Neuronal stem cell (in vitro differentiated cells): ENCODE results near the gene IFT88.

ENCODE experiments used
- DNase-seq: peaks from one replicate; pipeline ENCODE4 v3.0.0-alpha.2; 2013; ENCODE audit warnings: low spot score
- H2AFZ ChIP-seq: one replicate; pipeline ENCODE4 v1.6.1; 2013; ENCODE audit warnings: mild to moderate bottlenecking, low read length, inconsistent platforms
- H2AK5ac ChIP-seq: 2 replicates; pipeline ENCODE4 v1.6.1; 2013; ENCODE audit warnings: low read depth, mild to moderate bottlenecking, inconsistent platforms, low read length, moderate library complexity, mixed read lengths
- H2BK120ac ChIP-seq: 2 replicates; pipeline ENCODE4 v1.6.1; 2013; ENCODE audit warnings: low read depth, mild to moderate bottlenecking, inconsistent platforms, low read length, moderate library complexity, mixed read lengths
- H2BK12ac ChIP-seq: one replicate; pipeline ENCODE4 v1.6.1; 2013; ENCODE audit warnings: low read length, inconsistent platforms
- H2BK15ac ChIP-seq: 2 replicates; pipeline ENCODE4 v1.6.1; 2013; ENCODE audit warnings: mild to moderate bottlenecking, low read length, inconsistent platforms, mixed read lengths
- H2BK5ac ChIP-seq: one replicate; pipeline ENCODE4 v1.6.1; 2013; ENCODE audit warnings: inconsistent platforms, mild to moderate bottlenecking, low read length, moderate library complexity
- H3K14ac ChIP-seq: one replicate; pipeline ENCODE4 v1.6.1; 2013; ENCODE audit warnings: low read length, inconsistent platforms
- H3K18ac ChIP-seq: 2 replicates; pipeline ENCODE4 v1.6.1; 2013; ENCODE audit warnings: low read length, inconsistent platforms
- H3K23ac ChIP-seq: 2 replicates; pipeline ENCODE4 v1.6.1; 2013; ENCODE audit warnings: low read depth, mild to moderate bottlenecking, mixed read lengths, low read length, inconsistent platforms; ENCODE audit not compliant: poor library complexity
- H3K27ac ChIP-seq: replicated peaks from 3 replicates; pipeline ENCODE4 v1.5.1; 2013; ENCODE audit warnings: low read length, inconsistent platforms
- H3K27me3 ChIP-seq, 3 experiments: 2 replicates each; pipeline ENCODE4 v1.6.1; 2013; ENCODE audit warnings: low read length in 3 of 3, mild to moderate bottlenecking in 2 of 3, inconsistent platforms in 1 of 3, low read depth in 1 of 3, mixed read lengths in 1 of 3, moderate library complexity in 1 of 3; ENCODE audit not compliant: control insufficient read depth in 3 of 3, insufficient read depth in 3 of 3
- H3K36me3 ChIP-seq, 2 donors: replicated peaks in 1 of 2; 2 replicates each; pipeline ENCODE4 v1.6.1; 2013; ENCODE audit warnings: low read length in 2 of 2; ENCODE audit not compliant: control insufficient read depth in 2 of 2, insufficient read depth in 2 of 2
- H3K4ac ChIP-seq: 2 replicates; pipeline ENCODE4 v1.6.1; 2013; ENCODE audit warnings: inconsistent platforms, mild to moderate bottlenecking, low read length, moderate library complexity
- H3K4me1 ChIP-seq, 2 donors: 1 replicate in 1 of 2; 2 replicates in 1 of 2; pipeline ENCODE4 v1.6.1; 2013; ENCODE audit warnings: low read length in 2 of 2, low read depth in 1 of 2; ENCODE audit not compliant: control insufficient read depth in 2 of 2, insufficient read depth in 1 of 2
- H3K4me2 ChIP-seq: one replicate; pipeline ENCODE4 v1.6.1; 2013; ENCODE audit warnings: mild to moderate bottlenecking, low read length, inconsistent platforms; ENCODE audit not compliant: insufficient read depth, poor library complexity, severe bottlenecking
- H3K4me3 ChIP-seq, 2 donors: 2 replicates each; pipeline ENCODE4 v1.5.1; 2013; ENCODE audit warnings: low read length in 2 of 2, mild to moderate bottlenecking in 2 of 2, inconsistent platforms in 1 of 2, moderate library complexity in 1 of 2
- H3K79me1 ChIP-seq: one replicate; pipeline ENCODE4 v1.6.1; 2013; ENCODE audit warnings: low read depth, mild to moderate bottlenecking, inconsistent platforms, low read length, moderate library complexity
- H3K9ac ChIP-seq: one replicate; pipeline ENCODE4 v1.6.1; 2013; ENCODE audit warnings: mild to moderate bottlenecking, low read depth, low read length, inconsistent platforms; ENCODE audit not compliant: poor library complexity
- H3K9me3 ChIP-seq, 2 donors: replicated peaks in 1 of 2; 2 replicates each; pipeline versions ENCODE3 to v1.6.1; 2013; ENCODE audit warnings: low read length in 2 of 2, mild to moderate bottlenecking in 2 of 2, inconsistent platforms in 1 of 2, low read depth in 1 of 2, mixed read lengths in 1 of 2, moderate library complexity in 1 of 2; ENCODE audit not compliant: control insufficient read depth in 2 of 2, insufficient read depth in 1 of 2
- H4K8ac ChIP-seq: one replicate; pipeline ENCODE4 v1.6.1; 2013; ENCODE audit warnings: low read depth, mild to moderate bottlenecking, inconsistent platforms, low read length, moderate library complexity
- H4K91ac ChIP-seq: one replicate; pipeline ENCODE4 v1.6.1; 2013; ENCODE audit warnings: low read length, low read depth, mild to moderate bottlenecking, inconsistent platforms; ENCODE audit not compliant: poor library complexity
- WGBS, 2 donors: extraction: QIAGEN DNeasy Blood & Tissue Kit; methylation state at CpG; one replicate each; pipeline ENCODE4 v1.1.7; 2013; ENCODE audit warnings: missing lambda C conversion rate in 2 of 2, mixed read lengths in 1 of 2; ENCODE audit not compliant: insufficient read length in 2 of 2, insufficient replicate concordance in 1 of 2; ENCODE audit errors: extremely low coverage in 2 of 2; 5-methylcytosine and 5-hydroxymethylcytosine counted together

IFT88 gene

DNA sequence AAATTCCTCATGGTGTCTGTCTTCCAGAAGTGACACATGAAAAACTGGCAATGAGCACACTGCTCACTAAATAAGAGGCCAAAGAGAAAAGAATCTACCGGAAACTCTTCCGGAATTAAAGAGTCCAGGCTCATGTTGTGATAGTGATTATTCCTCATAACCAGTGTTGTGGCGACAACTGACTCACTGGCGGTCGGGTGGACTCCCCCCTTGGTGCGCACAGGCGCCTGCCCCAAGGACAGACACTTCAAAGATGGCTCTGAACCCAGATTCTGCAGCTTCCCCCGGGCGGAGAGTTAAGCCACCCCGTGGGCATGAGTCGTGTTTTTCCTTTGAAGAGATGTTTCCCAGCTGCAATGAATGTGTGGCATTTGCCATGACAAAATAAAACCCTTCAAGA lies 146.8 kb downstream of the IFT88 start:
- no peak overlapping the region for H3K4me3 ChIP-seq

DNA sequence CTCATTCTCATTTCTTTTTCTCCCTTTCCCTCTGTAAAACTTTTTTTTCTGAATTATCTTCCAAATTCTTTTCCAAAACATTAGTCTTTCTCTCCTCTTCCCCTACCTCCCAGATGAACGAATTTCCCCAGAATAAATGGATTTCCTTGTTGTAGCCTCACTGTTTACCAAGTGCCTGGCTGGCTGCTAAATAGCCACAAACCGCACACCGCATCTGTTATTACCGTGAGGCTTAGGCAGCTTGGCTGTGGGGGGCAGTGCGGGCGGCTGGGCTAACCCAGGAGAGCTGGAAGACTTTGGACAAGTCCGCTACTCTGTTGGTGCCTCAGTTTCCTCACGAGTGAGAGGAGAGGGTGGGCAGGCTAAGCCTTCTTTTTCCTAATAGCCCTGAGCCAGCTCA lies 147.2 kb downstream of the IFT88 start:
- no peak overlapping the region for H3K14ac ChIP-seq
- no peak overlapping the region for H3K4me3 ChIP-seq
- no peak overlapping the region for H2BK12ac ChIP-seq
- no peak overlapping the region for H2BK120ac ChIP-seq
- H2AK5ac ChIP-seq, result peak overlapping the region; percentile 67
- H4K8ac ChIP-seq, result no peak overlapping the region
- no peak overlapping the region for H3K4ac ChIP-seq
- H3K79me1 ChIP-seq, result no peaks in the 10 kb centered on the region
- no peak for DNase-seq
- no CpG with 5 or more reads among the region's 8 CpGs for WGBS, 2 donors
- H3K4me2 ChIP-seq, result no peak overlapping the region
- no peak overlapping the region for H2BK15ac ChIP-seq
- no peak overlapping the region for H3K18ac ChIP-seq
- no peaks in the 10 kb centered on the region for H3K9me3 ChIP-seq
- H3K4me1 ChIP-seq, result peaks cover 5 to 22% of the 10 kb centered on the region in 2 donors
- no peak overlapping the region for H3K9ac ChIP-seq
- H2BK5ac ChIP-seq, result no peak overlapping the region
- H2AFZ ChIP-seq, result no peak overlapping the region
- no peak overlapping the region for H3K23ac ChIP-seq
- H4K91ac ChIP-seq, result no peak overlapping the region
- peaks cover 0 to 3% (median 0%) of the 10 kb centered on the region in 3 experiments for H3K27me3 ChIP-seq
- H3K36me3 ChIP-seq, result peaks cover 0 to 1% of the 10 kb centered on the region in 2 donors
- H3K27ac ChIP-seq, result no peak overlapping the region

More for the DNA sequence above, 146.8 kb downstream of the IFT88 start:
- H2AFZ ChIP-seq, result no peak overlapping the region
- no peak overlapping the region for H3K9ac ChIP-seq
- H2BK15ac ChIP-seq, result no peak overlapping the region
- no peaks in the 10 kb centered on the region for H3K9me3 ChIP-seq
- no peak for DNase-seq
- no peak overlapping the region for H2AK5ac ChIP-seq
- H3K23ac ChIP-seq, result no peak overlapping the region
- no peak overlapping the region for H3K14ac ChIP-seq
- H3K4me2 ChIP-seq, result no peak overlapping the region
- peaks cover 5 to 22% of the 10 kb centered on the region in 2 donors for H3K4me1 ChIP-seq
- no peaks in the 10 kb centered on the region for H3K27me3 ChIP-seq
- no CpG with 5 or more reads among the region's 11 CpGs for WGBS, 2 donors
- H3K18ac ChIP-seq, result peak overlapping the region; percentile 1
- H2BK5ac ChIP-seq, result no peak overlapping the region
- H2BK120ac ChIP-seq, result no peak overlapping the region
- H3K4ac ChIP-seq, result no peak overlapping the region
- H4K91ac ChIP-seq, result no peak overlapping the region
- H3K79me1 ChIP-seq, result no peaks in the 10 kb centered on the region
- H2BK12ac ChIP-seq, result no peak overlapping the region
- no peak overlapping the region for H4K8ac ChIP-seq
- H3K27ac ChIP-seq, result no peak overlapping the region
- H3K36me3 ChIP-seq, result no peaks in the 10 kb centered on the region

DNA sequence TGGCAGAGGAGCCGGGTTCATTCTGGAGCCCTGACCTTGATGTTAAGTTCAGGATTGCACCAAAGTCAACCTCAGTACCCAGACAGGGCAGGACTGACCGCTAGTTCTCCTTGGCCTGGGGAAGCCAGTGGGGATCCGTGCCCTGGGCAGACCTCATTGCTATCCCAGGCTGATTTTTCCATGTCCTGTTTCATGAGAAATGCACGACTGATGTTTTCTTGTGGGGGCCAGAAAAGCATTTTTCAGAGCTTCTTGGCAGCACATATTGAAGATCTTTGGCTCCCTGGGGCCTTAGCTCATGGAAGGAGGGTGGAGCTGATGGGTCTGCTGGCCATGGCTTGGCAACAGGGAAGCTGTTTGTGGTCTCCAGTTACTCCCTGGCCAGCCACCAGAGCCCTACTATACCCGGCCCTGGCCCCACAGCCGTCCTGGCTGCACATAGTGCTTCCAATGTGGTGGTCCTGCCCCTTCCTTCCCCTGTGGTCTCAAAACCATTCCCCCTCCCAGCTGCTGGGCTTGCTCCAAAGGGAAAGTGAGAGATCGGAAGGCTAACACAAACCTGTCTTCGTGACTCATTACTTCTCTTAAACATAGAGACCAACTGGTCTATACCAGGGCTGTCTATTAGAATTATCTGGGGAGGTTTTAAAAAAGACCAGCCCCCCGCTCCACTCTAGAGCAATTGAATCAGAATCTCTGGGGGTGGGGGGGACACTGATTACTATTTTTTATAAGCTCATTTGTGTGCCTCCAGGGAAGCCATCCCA lies 147.8 kb downstream of the IFT88 start:
- peak overlapping the region; percentile 67 for H2AK5ac ChIP-seq
- no peak overlapping the region for H3K4me3 ChIP-seq
- H3K36me3 ChIP-seq, result peaks cover 0 to 1% of the 10 kb centered on the region in 2 donors
- H2AFZ ChIP-seq, result no peak overlapping the region
- no peak overlapping the region for H2BK120ac ChIP-seq
- no peak overlapping the region for H3K9ac ChIP-seq
- no peak overlapping the region for H2BK15ac ChIP-seq
- H4K8ac ChIP-seq, result no peak overlapping the region
- no peak overlapping the region for H3K14ac ChIP-seq
- DNase-seq, result no peak
- peaks cover 5 to 22% of the 10 kb centered on the region in 2 donors for H3K4me1 ChIP-seq
- no peak overlapping the region for H3K27ac ChIP-seq
- no peaks in the 10 kb centered on the region for H3K9me3 ChIP-seq
- H4K91ac ChIP-seq, result no peak overlapping the region
- H3K27me3 ChIP-seq, result peaks cover 0 to 4% (median 0%) of the 10 kb centered on the region in 3 experiments
- no peak overlapping the region for H3K23ac ChIP-seq
- H2BK5ac ChIP-seq, result no peak overlapping the region
- no peaks in the 10 kb centered on the region for H3K79me1 ChIP-seq
- no CpG with 5 or more reads among the region's 9 CpGs for WGBS, 2 donors
- no peak overlapping the region for H3K4ac ChIP-seq
- H3K18ac ChIP-seq, result peak overlapping the region; percentile 66
- H3K4me2 ChIP-seq, result no peak overlapping the region
- H2BK12ac ChIP-seq, result no peak overlapping the region

DNA sequence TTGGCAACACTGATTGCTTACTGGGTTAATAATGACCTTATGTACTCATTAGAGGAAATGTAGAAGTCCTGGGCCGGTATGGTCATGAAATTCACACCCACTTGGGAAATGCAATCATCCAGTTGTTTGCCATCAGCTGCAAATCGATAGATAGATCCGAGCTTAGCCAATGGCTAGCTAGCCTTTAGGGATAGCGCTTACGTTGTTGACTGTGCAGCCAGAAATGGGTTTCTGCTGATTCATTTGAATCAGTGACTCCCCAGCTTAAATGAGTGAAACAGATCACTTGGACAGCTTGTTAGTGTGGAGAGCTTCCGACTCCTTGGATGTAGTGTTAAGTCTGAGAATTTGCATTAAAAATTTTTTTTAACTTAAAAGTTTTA lies 148.4 kb downstream of the IFT88 start:
- H3K27ac ChIP-seq, result no peak overlapping the region
- peaks cover 5 to 22% of the 10 kb centered on the region in 2 donors for H3K4me1 ChIP-seq
- H4K8ac ChIP-seq, result no peak overlapping the region
- no peak overlapping the region for H2BK15ac ChIP-seq
- H3K4me3 ChIP-seq, result no peak overlapping the region
- no peak overlapping the region for H4K91ac ChIP-seq
- no peak for DNase-seq
- no CpG with 5 or more reads among the region's 6 CpGs for WGBS, 2 donors
- no peak overlapping the region for H2AFZ ChIP-seq
- no peak overlapping the region for H3K18ac ChIP-seq
- H2BK5ac ChIP-seq, result no peak overlapping the region
- H3K23ac ChIP-seq, result no peak overlapping the region
- H3K36me3 ChIP-seq, result peaks cover 0 to 1% of the 10 kb centered on the region in 2 donors
- no peak overlapping the region for H3K9ac ChIP-seq
- no peak overlapping the region for H2AK5ac ChIP-seq
- no peak overlapping the region for H3K4me2 ChIP-seq
- H3K14ac ChIP-seq, result no peak overlapping the region
- H3K9me3 ChIP-seq, result no peaks in the 10 kb centered on the region
- H3K79me1 ChIP-seq, result no peaks in the 10 kb centered on the region
- H3K27me3 ChIP-seq, result peaks cover 0 to 4% (median 0%) of the 10 kb centered on the region in 3 experiments
- H2BK12ac ChIP-seq, result no peak overlapping the region
- no peak overlapping the region for H3K4ac ChIP-seq
- no peak overlapping the region for H2BK120ac ChIP-seq
